ENCODE data around the gene RRP8.
A peak's percentile ranks its signal among the peaks of the same experiment; 100 is the strongest.

The RRP8 gene

GRCh38 chr11:6632116-6633073, 29.0 kb upstream of the RRP8 start:
- DNase-seq = no peak

GRCh38 chr11:6631361-6631890, 28.0 kb upstream of the RRP8 start:
- DNase-seq = no peak

GRCh38 chr11:6630632-6631291, 27.3 kb upstream of the RRP8 start:
- no peak for DNase-seq

- DNase-seq = no peak
Observed at GRCh38 chr11:6629892-6630631, 26.6 kb upstream of the RRP8 start.

- no peak for DNase-seq
Observed at GRCh38 chr11:6629573-6629891, 26.1 kb upstream of the RRP8 start.

GRCh38 chr11:6628526-6628925, 25.1 kb upstream of the RRP8 start:
- DNase-seq = no peak

GRCh38 chr11:6627762-6628241, 24.4 kb upstream of the RRP8 start:
- no peak for DNase-seq

- peak in 32 of 51 donors; percentile 10 to 74 (median 34) for DNase-seq
Observed at GRCh38 chr11:6626971-6627761, 23.8 kb upstream of the RRP8 start.

- no peak for DNase-seq
Observed at GRCh38 chr11:6625832-6626420, 22.5 kb upstream of the RRP8 start.

GRCh38 chr11:6625156-6625831, 21.9 kb upstream of the RRP8 start:
- no peak for DNase-seq

GRCh38 chr11:6623391-6624363, 20.3 kb upstream of the RRP8 start:
- no peak for DNase-seq

GRCh38 chr11:6622261-6623171, 19.1 kb upstream of the RRP8 start:
- DNase-seq = no peak

- DNase-seq = no peak
Observed at GRCh38 chr11:6621711-6622211, 18.3 kb upstream of the RRP8 start.

GRCh38 chr11:6620636-6621035, 17.2 kb upstream of the RRP8 start:
- no peak for DNase-seq

GRCh38 chr11:6619004-6619745, 15.8 kb upstream of the RRP8 start, which contains the start of gene TPP1:
Gene TPP1 (minus strand): TSS chr11:6619422. CDS start chr11:6619400, 22 bp downstream.
- peak; percentile 40 to 98 (median 88) for DNase-seq
